HEK293 (cell line): ENCODE measurements around the gene CCDC88C.

ENCODE experiments used
- BCL11B ChIP-seq: fragments of 450-650 bp; formaldehyde crosslinking; IDR thresholded peaks from 2 replicates; pipeline ENCODE4 v1.5.1; 2016; ENCODE audit warnings: low read depth, missing biosample characterization, missing genetic modification characterization
- GFI1B ChIP-seq: fragments of 450-650 bp; formaldehyde crosslinking; IDR thresholded peaks from 2 replicates; pipeline ENCODE4 v1.5.1; 2016; ENCODE audit warnings: missing biosample characterization, missing genetic modification characterization
- GLIS1 ChIP-seq: fragments of 450-650 bp; formaldehyde crosslinking; IDR thresholded peaks from 2 replicates; pipeline ENCODE4 v1.5.1; 2016; ENCODE audit warnings: missing biosample characterization, missing genetic modification characterization
- GLIS2 ChIP-seq: fragments of 450-650 bp; formaldehyde crosslinking; IDR thresholded peaks from 2 replicates; pipeline ENCODE4 v1.5.1; 2016; ENCODE audit warnings: missing biosample characterization, missing genetic modification characterization
- KLF10 ChIP-seq: fragments of 450-650 bp; IDR thresholded peaks from 2 replicates; pipeline ENCODE4 v1.5.1; 2018; ENCODE audit warnings: missing biosample characterization, mild to moderate bottlenecking, missing genetic modification characterization
- RBAK ChIP-seq: fragments of 450-650 bp; formaldehyde crosslinking; IDR thresholded peaks from 2 replicates; pipeline ENCODE4 v1.5.1; 2016; ENCODE audit warnings: missing biosample characterization, missing genetic modification characterization
- ZNF138 ChIP-seq: fragments of 450-650 bp; formaldehyde crosslinking; IDR thresholded peaks from 2 replicates; pipeline ENCODE4 v1.5.1; 2016; ENCODE audit warnings: missing biosample characterization, missing genetic modification characterization, borderline replicate concordance
- ZNF155 ChIP-seq: fragments of 450-650 bp; formaldehyde crosslinking; IDR thresholded peaks from 2 replicates; pipeline ENCODE4 v1.5.1; 2016; ENCODE audit warnings: missing biosample characterization, missing genetic modification characterization
- ZNF157 ChIP-seq: fragments of 450-650 bp; formaldehyde crosslinking; IDR thresholded peaks from 2 replicates; pipeline ENCODE4 v1.5.1; 2016; ENCODE audit warnings: missing biosample characterization, missing genetic modification characterization
- ZNF223 ChIP-seq: fragments of 450-650 bp; formaldehyde crosslinking; IDR thresholded peaks from 2 replicates; pipeline ENCODE4 v1.5.1; 2016; ENCODE audit warnings: missing biosample characterization, missing genetic modification characterization
- ZNF350 ChIP-seq: fragments of 450-650 bp; formaldehyde crosslinking; IDR thresholded peaks from 2 replicates; pipeline ENCODE4 v1.5.0; 2017; ENCODE audit warnings: missing biosample characterization, mild to moderate bottlenecking, missing genetic modification characterization
- ZNF529 ChIP-seq: fragments of 450-650 bp; formaldehyde crosslinking; IDR thresholded peaks from 2 replicates; pipeline ENCODE4 v1.5.1; 2017; ENCODE audit warnings: missing genetic modification characterization, missing biosample characterization; ENCODE audit not compliant: insufficient replicate concordance
- ZNF548 ChIP-seq: fragments of 450-650 bp; formaldehyde crosslinking; IDR thresholded peaks from 2 replicates; pipeline ENCODE4 v1.5.1; 2016; ENCODE audit warnings: missing biosample characterization, missing genetic modification characterization
- ZNF560 ChIP-seq: fragments of 450-650 bp; formaldehyde crosslinking; IDR thresholded peaks from 2 replicates; pipeline ENCODE4 v1.5.1; 2017; ENCODE audit warnings: missing biosample characterization, missing genetic modification characterization, borderline replicate concordance
- ZNF621 ChIP-seq: fragments of 450-650 bp; formaldehyde crosslinking; IDR thresholded peaks from 2 replicates; pipeline ENCODE4 v1.5.1; 2017; ENCODE audit warnings: missing biosample characterization, missing genetic modification characterization
- ZNF76 ChIP-seq: fragments of 450-650 bp; formaldehyde crosslinking; IDR thresholded peaks from 2 replicates; pipeline ENCODE4; 2016; ENCODE audit warnings: low read depth, missing biosample characterization, missing genetic modification characterization, borderline replicate concordance
- ZNF768 ChIP-seq: fragments of 450-650 bp; formaldehyde crosslinking; IDR thresholded peaks from 2 replicates; pipeline ENCODE4 v1.5.1; 2018; ENCODE audit warnings: missing biosample characterization, mild to moderate bottlenecking, missing genetic modification characterization
- ZNF791 ChIP-seq: fragments of 450-650 bp; formaldehyde crosslinking; IDR thresholded peaks from 2 replicates; pipeline ENCODE4 v1.5.1; 2016; ENCODE audit warnings: missing biosample characterization, missing genetic modification characterization
- ZSCAN16 ChIP-seq: fragments of 450-650 bp; formaldehyde crosslinking; IDR thresholded peaks from 2 replicates; pipeline ENCODE4 v1.5.1; 2016; ENCODE audit warnings: missing biosample characterization, missing genetic modification characterization
- TF ChIP-seq, protein P1 (sequence below): fragments of 450-650 bp; formaldehyde crosslinking; IDR thresholded peaks from 2 replicates; pipeline ENCODE4 v1.5.1; 2017; ENCODE audit warnings: missing biosample characterization, missing genetic modification characterization
- TF ChIP-seq, protein P2 (sequence below): fragments of 450-650 bp; formaldehyde crosslinking; IDR thresholded peaks from 2 replicates; pipeline ENCODE4 v1.5.1; 2016; ENCODE audit warnings: missing biosample characterization, missing genetic modification characterization
- TF ChIP-seq, protein P3 (sequence below): fragments of 450-650 bp; formaldehyde crosslinking; optimal IDR thresholded peaks from 2 replicates; pipeline ENCODE3; 2016; ENCODE audit warnings: missing biosample characterization, mild to moderate bottlenecking, missing genetic modification characterization
- TF ChIP-seq, protein P4 (sequence below): fragments of 450-650 bp; formaldehyde crosslinking; IDR thresholded peaks from 2 replicates; pipeline ENCODE4 v1.5.1; 2016; ENCODE audit warnings: missing biosample characterization, missing genetic modification characterization, borderline replicate concordance
- TF ChIP-seq, protein P5 (sequence below): fragments of 450-650 bp; formaldehyde crosslinking; IDR thresholded peaks from 2 replicates; pipeline ENCODE4 v1.5.1; 2016; ENCODE audit warnings: missing biosample characterization, missing genetic modification characterization
- TF ChIP-seq, protein P6 (sequence below): fragments of 450-650 bp; formaldehyde crosslinking; IDR thresholded peaks from 2 replicates; pipeline ENCODE4 v1.5.1; 2016; ENCODE audit warnings: missing biosample characterization, missing genetic modification characterization
- TF ChIP-seq, protein P7 (sequence below): fragments of 450-650 bp; formaldehyde crosslinking; IDR thresholded peaks from 2 replicates; pipeline ENCODE4 v1.5.1; 2016; ENCODE audit warnings: missing biosample characterization, missing genetic modification characterization

Gene CCDC88C

DNA sequence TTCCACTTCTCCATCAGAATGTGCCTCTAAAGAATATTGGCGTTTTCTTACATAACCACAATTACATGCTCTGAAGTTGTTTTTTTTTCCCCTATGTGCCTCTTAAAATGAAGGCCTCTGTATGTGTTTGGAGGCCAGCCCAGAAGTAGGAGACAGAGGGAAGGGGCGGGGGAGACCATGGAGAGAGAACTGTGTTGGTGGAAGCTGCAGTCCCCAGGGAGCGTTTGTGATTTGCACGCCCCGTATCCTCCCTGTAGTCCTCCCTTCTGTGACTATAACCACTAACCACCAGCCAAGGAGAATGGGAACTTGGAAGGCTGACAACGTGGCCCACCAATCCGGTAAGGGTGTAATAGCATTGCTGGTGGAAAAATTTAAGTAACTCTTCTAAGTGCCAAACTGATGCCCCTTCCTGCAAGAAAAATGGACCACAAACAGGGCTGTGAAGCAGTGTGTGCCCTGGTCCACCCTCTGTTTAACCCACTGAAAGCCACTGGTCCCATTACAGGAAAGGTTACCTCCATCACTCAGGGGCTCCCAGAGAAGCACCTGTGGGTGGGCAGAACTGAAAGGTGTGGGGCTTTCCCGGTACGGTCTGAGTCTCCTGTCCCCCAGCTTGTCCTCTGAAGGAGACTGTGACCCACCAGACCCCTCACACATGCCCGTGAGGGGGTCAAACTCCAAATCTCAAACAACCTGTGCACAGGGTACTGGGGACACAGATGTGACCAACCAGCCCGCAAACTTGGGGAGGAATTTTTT is 36.8 kb downstream of the CCDC88C start (continued):
- TF ChIP-seq ZNF138 (no peak), ZNF76 (tag by site-specific recombination) (0 out of 2 replicates have a peak, but pooled peaks have one; percentile 19), RBAK (tag by site-specific recombination) (no peak), KLF10 (tag by site-specific recombination) (0 out of 2 replicates have a peak, but pooled peaks have one; percentile 29), GLIS1 (tag by site-specific recombination) (peak; percentile 70), ZSCAN16 (tag by site-specific recombination) (no peak), GLIS2 (tag by site-specific recombination) (no peak; the same call in 1 of the 2 replicates), ZNF155 (tag by site-specific recombination) (no peak), ZNF529 (tag by site-specific recombination) (no peak), BCL11B (tag by site-specific recombination) (peak; percentile 65; the same call in 1 of the 2 replicates), ZNF350 (tag by site-specific recombination) (no peak), ZNF560 (tag by site-specific recombination) (no peak), ZNF621 (no peak), ZNF791 (tag by site-specific recombination) (no peak), GFI1B (tag by site-specific recombination) (peak; percentile 68; the same call in 1 of the 2 replicates), ZNF157 (tag by site-specific recombination) (no peak), ZNF548 (tag by site-specific recombination) (no peak), ZNF768 (tag by site-specific recombination) (no peak), ZNF223 (no peak)
- TF ChIP-seq, protein P1, sequence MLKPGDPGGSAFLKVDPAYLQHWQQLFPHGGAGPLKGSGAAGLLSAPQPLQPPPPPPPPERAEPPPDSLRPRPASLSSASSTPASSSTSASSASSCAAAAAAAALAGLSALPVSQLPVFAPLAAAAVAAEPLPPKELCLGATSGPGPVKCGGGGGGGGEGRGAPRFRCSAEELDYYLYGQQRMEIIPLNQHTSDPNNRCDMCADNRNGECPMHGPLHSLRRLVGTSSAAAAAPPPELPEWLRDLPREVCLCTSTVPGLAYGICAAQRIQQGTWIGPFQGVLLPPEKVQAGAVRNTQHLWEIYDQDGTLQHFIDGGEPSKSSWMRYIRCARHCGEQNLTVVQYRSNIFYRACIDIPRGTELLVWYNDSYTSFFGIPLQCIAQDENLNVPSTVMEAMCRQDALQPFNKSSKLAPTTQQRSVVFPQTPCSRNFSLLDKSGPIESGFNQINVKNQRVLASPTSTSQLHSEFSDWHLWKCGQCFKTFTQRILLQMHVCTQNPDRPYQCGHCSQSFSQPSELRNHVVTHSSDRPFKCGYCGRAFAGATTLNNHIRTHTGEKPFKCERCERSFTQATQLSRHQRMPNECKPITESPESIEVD (tag by site-specific recombination) = peak; percentile 99
- TF ChIP-seq, protein P2, sequence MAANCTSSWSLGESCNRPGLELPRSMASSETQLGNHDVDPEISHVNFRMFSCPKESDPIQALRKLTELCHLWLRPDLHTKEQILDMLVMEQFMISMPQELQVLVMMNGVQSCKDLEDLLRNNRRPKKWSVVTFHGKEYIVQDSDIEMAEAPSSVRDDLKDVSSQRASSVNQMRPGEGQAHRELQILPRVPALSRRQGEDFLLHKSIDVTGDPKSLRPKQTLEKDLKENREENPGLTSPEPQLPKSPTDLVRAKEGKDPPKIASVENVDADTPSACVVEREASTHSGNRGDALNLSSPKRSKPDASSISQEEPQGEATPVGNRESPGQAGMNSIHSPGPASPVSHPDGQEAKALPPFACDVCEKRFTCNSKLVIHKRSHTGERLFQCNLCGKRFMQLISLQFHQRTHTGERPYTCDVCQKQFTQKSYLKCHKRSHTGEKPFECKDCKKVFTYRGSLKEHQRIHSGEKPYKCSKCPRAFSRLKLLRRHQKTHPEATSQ (tag by site-specific recombination) = no peak
- TF ChIP-seq, protein P3, sequence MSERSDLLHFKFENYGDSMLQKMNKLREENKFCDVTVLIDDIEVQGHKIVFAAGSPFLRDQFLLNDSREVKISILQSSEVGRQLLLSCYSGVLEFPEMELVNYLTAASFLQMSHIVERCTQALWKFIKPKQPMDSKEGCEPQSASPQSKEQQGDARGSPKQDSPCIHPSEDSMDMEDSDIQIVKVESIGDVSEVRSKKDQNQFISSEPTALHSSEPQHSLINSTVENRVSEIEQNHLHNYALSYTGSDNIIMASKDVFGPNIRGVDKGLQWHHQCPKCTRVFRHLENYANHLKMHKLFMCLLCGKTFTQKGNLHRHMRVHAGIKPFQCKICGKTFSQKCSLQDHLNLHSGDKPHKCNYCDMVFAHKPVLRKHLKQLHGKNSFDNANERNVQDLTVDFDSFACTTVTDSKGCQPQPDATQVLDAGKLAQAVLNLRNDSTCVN = no peak
- TF ChIP-seq, protein P4, sequence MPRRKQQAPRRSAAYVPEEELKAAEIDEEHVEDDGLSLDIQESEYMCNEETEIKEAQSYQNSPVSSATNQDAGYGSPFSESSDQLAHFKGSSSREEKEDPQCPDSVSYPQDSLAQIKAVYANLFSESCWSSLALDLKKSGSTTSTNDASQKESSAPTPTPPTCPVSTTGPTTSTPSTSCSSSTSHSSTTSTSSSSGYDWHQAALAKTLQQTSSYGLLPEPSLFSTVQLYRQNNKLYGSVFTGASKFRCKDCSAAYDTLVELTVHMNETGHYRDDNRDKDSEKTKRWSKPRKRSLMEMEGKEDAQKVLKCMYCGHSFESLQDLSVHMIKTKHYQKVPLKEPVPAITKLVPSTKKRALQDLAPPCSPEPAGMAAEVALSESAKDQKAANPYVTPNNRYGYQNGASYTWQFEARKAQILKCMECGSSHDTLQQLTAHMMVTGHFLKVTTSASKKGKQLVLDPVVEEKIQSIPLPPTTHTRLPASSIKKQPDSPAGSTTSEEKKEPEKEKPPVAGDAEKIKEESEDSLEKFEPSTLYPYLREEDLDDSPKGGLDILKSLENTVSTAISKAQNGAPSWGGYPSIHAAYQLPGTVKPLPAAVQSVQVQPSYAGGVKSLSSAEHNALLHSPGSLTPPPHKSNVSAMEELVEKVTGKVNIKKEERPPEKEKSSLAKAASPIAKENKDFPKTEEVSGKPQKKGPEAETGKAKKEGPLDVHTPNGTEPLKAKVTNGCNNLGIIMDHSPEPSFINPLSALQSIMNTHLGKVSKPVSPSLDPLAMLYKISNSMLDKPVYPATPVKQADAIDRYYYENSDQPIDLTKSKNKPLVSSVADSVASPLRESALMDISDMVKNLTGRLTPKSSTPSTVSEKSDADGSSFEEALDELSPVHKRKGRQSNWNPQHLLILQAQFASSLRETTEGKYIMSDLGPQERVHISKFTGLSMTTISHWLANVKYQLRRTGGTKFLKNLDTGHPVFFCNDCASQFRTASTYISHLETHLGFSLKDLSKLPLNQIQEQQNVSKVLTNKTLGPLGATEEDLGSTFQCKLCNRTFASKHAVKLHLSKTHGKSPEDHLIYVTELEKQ (tag by site-specific recombination) = peak; percentile 83
- TF ChIP-seq, protein P5, sequence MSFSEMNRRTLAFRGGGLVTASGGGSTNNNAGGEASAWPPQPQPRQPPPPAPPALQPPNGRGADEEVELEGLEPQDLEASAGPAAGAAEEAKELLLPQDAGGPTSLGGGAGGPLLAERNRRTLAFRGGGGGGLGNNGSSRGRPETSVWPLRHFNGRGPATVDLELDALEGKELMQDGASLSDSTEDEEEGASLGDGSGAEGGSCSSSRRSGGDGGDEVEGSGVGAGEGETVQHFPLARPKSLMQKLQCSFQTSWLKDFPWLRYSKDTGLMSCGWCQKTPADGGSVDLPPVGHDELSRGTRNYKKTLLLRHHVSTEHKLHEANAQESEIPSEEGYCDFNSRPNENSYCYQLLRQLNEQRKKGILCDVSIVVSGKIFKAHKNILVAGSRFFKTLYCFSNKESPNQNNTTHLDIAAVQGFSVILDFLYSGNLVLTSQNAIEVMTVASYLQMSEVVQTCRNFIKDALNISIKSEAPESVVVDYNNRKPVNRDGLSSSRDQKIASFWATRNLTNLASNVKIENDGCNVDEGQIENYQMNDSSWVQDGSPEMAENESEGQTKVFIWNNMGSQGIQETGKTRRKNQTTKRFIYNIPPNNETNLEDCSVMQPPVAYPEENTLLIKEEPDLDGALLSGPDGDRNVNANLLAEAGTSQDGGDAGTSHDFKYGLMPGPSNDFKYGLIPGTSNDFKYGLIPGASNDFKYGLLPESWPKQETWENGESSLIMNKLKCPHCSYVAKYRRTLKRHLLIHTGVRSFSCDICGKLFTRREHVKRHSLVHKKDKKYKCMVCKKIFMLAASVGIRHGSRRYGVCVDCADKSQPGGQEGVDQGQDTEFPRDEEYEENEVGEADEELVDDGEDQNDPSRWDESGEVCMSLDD (tag by site-specific recombination) = no peak
- TF ChIP-seq, protein P6, sequence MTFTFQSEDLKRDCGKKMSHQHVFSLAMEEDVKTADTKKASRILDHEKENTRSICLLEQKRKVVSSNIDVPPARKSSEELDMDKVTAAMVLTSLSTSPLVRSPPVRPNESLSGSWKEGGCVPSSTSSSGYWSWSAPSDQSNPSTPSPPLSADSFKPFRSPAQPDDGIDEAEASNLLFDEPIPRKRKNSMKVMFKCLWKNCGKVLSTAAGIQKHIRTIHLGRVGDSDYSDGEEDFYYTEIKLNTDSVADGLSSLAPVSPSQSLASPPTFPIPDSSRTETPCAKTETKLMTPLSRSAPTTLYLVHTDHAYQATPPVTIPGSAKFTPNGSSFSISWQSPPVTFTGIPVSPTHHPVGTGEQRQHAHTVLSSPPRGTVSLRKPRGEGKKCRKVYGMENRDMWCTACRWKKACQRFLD = no peak
- TF ChIP-seq, protein P7, sequence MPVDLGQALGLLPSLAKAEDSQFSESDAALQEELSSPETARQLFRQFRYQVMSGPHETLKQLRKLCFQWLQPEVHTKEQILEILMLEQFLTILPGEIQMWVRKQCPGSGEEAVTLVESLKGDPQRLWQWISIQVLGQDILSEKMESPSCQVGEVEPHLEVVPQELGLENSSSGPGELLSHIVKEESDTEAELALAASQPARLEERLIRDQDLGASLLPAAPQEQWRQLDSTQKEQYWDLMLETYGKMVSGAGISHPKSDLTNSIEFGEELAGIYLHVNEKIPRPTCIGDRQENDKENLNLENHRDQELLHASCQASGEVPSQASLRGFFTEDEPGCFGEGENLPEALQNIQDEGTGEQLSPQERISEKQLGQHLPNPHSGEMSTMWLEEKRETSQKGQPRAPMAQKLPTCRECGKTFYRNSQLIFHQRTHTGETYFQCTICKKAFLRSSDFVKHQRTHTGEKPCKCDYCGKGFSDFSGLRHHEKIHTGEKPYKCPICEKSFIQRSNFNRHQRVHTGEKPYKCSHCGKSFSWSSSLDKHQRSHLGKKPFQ = peak; percentile 85
